ENCODE data around the gene BAHCC1. TPM values are rescaled to one million over a fixed set of nuclear protein-coding genes. Genes with fewer than 3 reads are reported as not detected.
A peak's percentile ranks its signal among the peaks of the same experiment; 100 is the strongest.

The BAHCC1 gene
- total RNA-seq, 1 experiment from 2014 or later: 3.1 TPM

- Histone ChIP-seq H2BK120ac (ENCODE audit: low read depth, low read length, poor library complexity, severe bottlenecking) (no peak overlapping the region), H2BK20ac (ENCODE audit: low read depth, low read length, poor library complexity, severe bottlenecking) (no peak overlapping the region), H4K91ac (ENCODE audit: insufficient read length, low read depth, low read length) (no peak overlapping the region), H3K4me2 (ENCODE audit: insufficient read depth, insufficient read length, low read length) (peak overlapping the region; percentile 39), H3K79me2 (ENCODE audit: insufficient read depth, low read length) (no peaks in the 10 kb centered on the region), H2BK12ac (ENCODE audit: insufficient read length, low read depth, low read length) (no peak overlapping the region), H3K18ac (ENCODE audit: insufficient read length, low read depth, low read length) (peak overlapping the region; percentile 68), H2AK5ac (ENCODE audit: insufficient read length, low read length) (no peak overlapping the region), H3K9me3 (ENCODE audit: control insufficient read depth, low read depth, low read length) (no peaks in the 10 kb centered on the region), H3K4me1 (ENCODE audit: insufficient read depth, low read length) (no peaks in the 10 kb centered on the region; the same call in 1 of the 2 replicates), H3K23ac (ENCODE audit: insufficient read length, low read depth, low read length) (no peak overlapping the region), H4K8ac (replicated peaks; ENCODE audit: insufficient read length, low read depth, low read length) (no peak overlapping the region), H4K20me1 (ENCODE audit: control insufficient read depth, insufficient read depth, insufficient read length) (no peaks in the 10 kb centered on the region), H3K14ac (ENCODE audit: insufficient read depth, low read length) (peak overlapping the region; percentile 89), H4K5ac (ENCODE audit: insufficient read length, low read depth, low read length) (no peak overlapping the region), H3K27ac (ENCODE audit: insufficient read length, low read depth, low read length) (no peak overlapping the region), H3T11ph (ENCODE audit: low read length) (no peak overlapping the region), H2BK5ac (ENCODE audit: insufficient read length, low read length) (no peak overlapping the region), H3K23me2 (ENCODE audit: insufficient read length, low read depth, low read length, poor library complexity, severe bottlenecking) (peaks cover 48% of the 10 kb centered on the region), H3K27me3 (ENCODE audit: insufficient read depth, low read length) (peaks cover 41% of the 10 kb centered on the region), H3K9ac (ENCODE audit: extremely low read depth, insufficient read length, low read length) (peak overlapping the region; percentile 10), H3K4ac (ENCODE audit: low read depth, low read length) (no peak overlapping the region), H2AFZ (ENCODE audit: low read length) (no peak overlapping the region), H2BK15ac (ENCODE audit: low read depth, low read length) (no peak overlapping the region), H3K56ac (ENCODE audit: insufficient read length, low read depth, low read length) (no peak overlapping the region), H3K79me1 (ENCODE audit: insufficient read depth, low read depth, low read length, poor library complexity, severe bottlenecking) (no peaks in the 10 kb centered on the region)
- WGBS (ENCODE audit: extremely low coverage, insufficient read length, low lambda C conversion rate): no CpG with 5 or more reads among the region's 61 CpGs
- Mint-ChIP-seq H3K4me1 (peaks cover 33 to 51% of the 10 kb centered on the region in 2 experiments), H3K9me3 (peaks cover 0 to 4% of the 10 kb centered on the region in 2 experiments; a peak in 1 of 5 replicates), H3K27ac (peak overlapping the region; percentile 52 to 77 (median 70); a peak in 1 of 7 replicates), H3K4me3 (peak overlapping the region; percentile 62 to 80), H3K36me3 (ENCODE audit: insufficient read depth in 1 of 3, low read depth in 3 of 3) (peaks cover 0 to 3% (median 0%) of the 10 kb centered on the region in 3 experiments; a peak in 2 of 7 replicates), H3K27me3 (ENCODE audit: low read depth) (peaks cover 54% of the 10 kb centered on the region)
- peak; percentile 87 for DNase-seq
- TF ChIP-seq CTCF (conservative IDR thresholded peaks at IDR 0.05): no peak
Measured at GRCh38 chr17:81396722-81397313, 1.6 kb downstream of the BAHCC1 start.
